ENCODE results near the gene STEAP3. TPM values are rescaled to one million over a fixed set of nuclear protein-coding genes. Genes with fewer than 3 reads are reported as not detected.
"Not testable (repeated sequence)": the region's sequence is repeated elsewhere in the genome, so short reads cannot be mapped to it uniquely, and the experiment has no call there.

The STEAP3 gene
- total RNA-seq, 1 donor from 2014 or later = 17.4 TPM

DNA sequence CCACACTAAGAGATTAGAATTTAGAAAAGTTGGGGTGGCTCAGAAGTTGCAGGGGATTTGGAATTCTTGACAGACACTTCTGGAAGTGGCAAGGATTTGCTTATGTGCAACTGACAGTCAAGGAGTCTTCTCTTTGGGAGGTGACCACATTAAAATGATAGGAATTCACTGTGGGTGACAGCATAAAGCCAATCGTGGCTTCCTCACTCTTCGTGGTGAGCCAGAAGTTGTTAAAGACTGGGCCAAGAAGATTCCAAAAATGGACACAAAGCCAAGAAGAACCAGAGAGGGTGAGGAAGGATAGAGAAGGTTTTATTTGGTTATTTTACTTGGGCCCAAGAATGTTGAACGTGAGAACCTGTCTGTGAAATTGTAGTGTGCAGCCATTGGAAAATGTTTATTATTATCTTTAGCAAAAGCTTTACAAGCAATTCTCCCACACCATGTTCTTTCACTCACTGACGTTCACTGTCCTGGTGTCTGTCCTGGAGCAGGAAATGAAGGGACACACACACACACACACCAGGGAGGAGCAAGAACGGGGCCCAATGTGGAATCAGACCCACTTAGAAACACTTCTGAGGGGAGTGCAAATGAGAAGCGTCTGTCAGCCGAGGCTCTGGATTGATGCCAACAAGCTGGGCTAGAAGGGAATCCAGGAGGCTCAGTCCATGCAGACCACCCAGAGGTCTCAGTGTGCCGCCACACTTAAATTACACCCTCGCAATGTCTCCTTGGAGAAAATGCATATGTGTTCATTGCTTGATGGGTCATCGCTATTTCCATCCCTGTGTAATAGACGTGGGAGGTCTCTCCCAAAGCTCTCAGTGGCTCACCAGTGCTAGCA, 37.2 kb downstream of the STEAP3 start:
- no peak for DNase-seq (ENCODE audit: extremely low read depth, low read depth, low spot score)

DNA sequence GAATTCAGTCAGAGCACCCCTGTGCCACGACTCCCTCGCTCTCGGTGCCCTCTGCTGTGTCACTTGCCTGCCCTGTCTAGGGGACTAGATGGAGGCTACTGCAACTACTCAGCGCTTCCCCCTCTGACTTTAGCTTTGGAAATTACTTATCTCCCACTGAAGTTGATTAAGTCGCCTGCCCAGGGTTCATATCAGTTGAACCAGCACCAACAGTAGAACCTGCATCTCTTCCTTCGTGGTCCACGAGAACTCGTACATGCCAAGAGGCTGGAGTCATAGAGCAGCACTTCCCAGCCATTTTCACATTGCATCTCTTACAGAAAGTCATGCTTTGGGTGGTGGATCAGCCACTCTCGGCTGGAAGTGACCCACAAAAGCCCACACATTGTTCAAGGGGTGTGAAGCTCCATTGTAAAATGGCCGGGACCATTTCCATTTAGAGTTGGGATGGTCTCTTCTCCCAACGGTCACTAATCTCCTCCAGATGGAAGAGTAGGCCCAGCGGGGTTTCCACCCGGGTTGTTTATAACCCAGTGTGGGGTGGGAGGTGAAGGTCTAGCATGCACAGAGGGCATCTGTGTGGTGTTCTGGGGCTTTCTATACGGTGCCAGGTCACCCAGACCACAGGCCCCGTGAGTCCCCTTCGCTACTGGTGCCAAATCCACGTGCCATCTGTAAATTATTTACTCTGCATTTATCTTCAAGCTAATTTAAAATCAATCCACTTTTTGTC, 38.0 kb downstream of the STEAP3 start:
- no peak for DNase-seq (ENCODE audit: extremely low read depth, low read depth, low spot score)

DNA sequence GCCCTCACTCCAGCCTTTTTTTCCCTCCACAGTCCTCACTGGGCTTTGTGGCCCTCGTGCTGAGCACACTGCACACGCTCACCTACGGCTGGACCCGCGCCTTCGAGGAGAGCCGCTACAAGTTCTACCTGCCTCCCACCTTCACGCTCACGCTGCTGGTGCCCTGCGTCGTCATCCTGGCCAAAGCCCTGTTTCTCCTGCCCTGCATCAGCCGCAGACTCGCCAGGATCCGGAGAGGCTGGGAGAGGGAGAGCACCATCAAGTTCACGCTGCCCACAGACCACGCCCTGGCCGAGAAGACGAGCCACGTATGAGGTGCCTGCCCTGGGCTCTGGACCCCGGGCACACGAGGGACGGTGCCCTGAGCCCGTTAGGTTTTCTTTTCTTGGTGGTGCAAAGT, 39.4 kb downstream of the STEAP3 start:
- DNase-seq (ENCODE audit: extremely low read depth, low read depth, low spot score) = no peak

- no peak for DNase-seq (ENCODE audit: extremely low read depth, low read depth, low spot score)
Observed at GRCh38 chr2:119263656-119264055, 40.0 kb downstream of the STEAP3 start.

- no peak for DNase-seq (ENCODE audit: extremely low read depth, low read depth, low spot score)
Observed at GRCh38 chr2:119264781-119265692, 41.4 kb downstream of the STEAP3 start.

GRCh38 chr2:119265693-119266066, 42.0 kb downstream of the STEAP3 start:
- DNase-seq (ENCODE audit: extremely low read depth, low read depth, low spot score) = no peak

- DNase-seq (ENCODE audit: extremely low read depth, low read depth, low spot score) = no peak
Observed at GRCh38 chr2:119266091-119266589, 42.5 kb downstream of the STEAP3 start.

GRCh38 chr2:119267604-119268003, 44.0 kb downstream of the STEAP3 start:
- no peak for DNase-seq (ENCODE audit: extremely low read depth, low read depth, low spot score)

DNA sequence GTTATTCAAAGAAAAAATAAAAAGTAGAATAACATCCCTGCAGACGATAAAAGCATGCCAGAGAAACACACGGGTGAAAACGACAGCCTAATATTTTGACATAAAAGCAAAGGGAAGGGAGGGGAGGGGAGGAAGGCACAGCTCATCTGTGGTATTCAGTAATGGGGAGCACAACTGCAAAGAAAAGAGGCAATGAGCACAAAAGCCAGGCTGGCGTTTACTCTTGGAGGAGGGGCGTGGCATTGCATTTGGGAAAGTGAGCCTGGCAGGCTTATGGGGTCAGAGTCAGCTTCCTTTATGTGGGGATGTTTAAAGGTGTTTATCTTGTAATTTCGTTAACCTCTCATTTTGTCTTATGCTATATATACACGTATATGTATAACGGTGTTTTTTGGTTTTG, 53.2 kb downstream of the STEAP3 start:
- DNase-seq (ENCODE audit: extremely low read depth, low read depth, low spot score) = no peak

DNA sequence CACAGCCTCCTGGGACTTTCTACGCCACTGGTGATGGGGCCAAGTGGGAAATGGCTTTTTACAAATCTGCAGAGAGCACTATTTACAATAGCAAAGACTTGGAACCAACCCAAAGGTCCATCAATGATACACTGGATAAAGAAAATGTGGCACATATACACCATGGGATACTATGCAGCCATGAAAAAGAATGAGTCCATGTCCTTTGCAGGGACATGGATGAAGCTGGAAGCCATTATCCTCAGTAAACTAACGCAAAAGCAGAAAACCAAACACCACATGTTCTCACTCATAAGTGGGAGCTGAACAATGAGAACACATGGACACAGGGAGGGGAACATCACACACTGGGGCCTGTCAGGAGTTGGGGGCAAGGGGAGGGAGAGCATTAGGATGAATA, 54.8 kb downstream of the STEAP3 start:
- not testable (repeated sequence) for DNase-seq (ENCODE audit: extremely low read depth, low read depth, low spot score)

DNA sequence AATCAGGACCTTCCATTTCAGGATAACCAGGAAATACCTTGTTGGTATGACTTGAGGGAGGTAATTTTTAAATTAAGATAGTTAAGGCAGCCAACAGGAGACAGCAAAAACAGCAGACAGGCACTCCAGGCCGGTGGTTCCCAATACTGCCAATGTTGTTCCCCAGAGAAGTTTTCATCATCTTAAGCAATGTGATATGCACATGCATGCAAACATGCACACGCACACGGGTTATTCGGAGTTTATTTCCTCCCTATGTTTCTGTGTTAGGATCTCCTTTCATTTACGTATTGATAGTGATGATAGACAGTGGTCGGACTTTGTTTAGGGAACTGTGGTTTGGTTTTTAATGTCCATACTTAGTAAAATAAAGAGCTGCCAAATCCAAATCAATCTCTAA, 55.3 kb downstream of the STEAP3 start:
- no peak for DNase-seq (ENCODE audit: extremely low read depth, low read depth, low spot score)

- no peak for DNase-seq (ENCODE audit: extremely low read depth, low read depth, low spot score)
Observed at GRCh38 chr2:119279666-119280065, 56.0 kb downstream of the STEAP3 start.

DNA sequence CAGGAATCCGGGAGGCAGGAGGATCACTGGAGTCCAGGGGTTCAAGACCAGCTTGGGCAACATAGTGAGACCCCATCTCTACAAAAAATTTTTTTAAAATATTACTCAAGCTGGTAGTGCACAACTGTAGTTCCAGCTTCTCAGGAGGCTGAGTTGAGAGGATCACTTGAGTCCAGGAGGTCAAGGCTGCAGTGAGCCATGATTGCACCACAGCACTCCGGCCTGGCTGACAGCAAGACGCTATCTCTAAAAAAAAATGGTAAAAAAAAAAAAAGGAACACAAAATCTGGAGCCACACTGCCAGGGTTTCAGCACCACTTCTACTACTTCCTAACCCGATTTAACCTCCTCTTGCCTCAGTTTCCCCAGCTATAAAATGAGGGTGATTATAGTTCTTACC, 57.0 kb downstream of the STEAP3 start:
- no peak for DNase-seq (ENCODE audit: extremely low read depth, low read depth, low spot score)

GRCh38 chr2:119282146-119282995, 58.7 kb downstream of the STEAP3 start:
- DNase-seq (ENCODE audit: extremely low read depth, low read depth, low spot score) = no peak

GRCh38 chr2:119282996-119283511, 59.4 kb downstream of the STEAP3 start:
- no peak for DNase-seq (ENCODE audit: extremely low read depth, low read depth, low spot score)

DNA sequence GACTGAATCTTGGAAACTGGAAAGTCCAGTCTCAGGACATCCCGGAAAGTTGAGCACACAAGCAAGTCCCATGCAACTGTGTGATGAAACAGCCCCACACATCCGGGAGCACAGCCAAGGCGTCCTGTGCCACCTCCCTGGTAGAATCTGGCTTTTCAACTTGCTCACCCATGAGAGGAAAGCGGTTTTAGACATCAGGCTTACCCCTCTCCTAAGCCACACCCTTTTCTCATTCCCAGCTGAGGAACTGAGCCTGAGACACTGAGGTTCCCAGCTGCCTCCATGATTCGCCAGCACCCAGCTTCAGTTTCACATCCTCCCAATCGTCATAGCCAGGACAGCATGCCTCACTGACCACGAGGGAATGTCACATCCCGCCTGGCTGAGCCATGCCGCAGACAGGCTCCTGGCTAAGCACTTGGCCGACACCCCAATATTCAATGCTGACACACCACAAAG, 60.3 kb downstream of the STEAP3 start:
- DNase-seq (ENCODE audit: extremely low read depth, low read depth, low spot score) = no peak

GRCh38 chr2:119286661-119287060, 63.0 kb downstream of the STEAP3 start:
- DNase-seq (ENCODE audit: extremely low read depth, low read depth, low spot score) = no peak

DNA sequence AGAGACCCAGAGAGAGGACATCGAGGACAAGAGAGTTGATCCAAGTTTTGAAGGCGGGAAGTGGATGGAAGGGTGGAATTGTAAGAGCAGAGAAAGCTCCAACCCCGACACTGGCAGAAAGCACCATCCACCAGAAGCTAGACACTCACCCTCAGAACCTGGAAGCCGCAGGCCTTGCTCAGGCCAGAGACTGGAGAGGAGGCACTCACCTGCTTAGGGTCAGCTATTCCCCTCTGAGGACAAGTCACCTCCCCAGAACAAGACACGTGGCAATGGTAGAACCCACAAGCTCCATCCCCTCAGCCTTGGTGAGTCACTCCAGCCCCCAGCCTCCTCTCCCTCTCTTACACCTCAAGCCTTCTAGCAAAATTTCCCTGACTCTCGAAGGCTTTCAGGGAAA, 64.9 kb downstream of the STEAP3 start:
- DNase-seq (ENCODE audit: extremely low read depth, low read depth, low spot score) = no peak

DNA sequence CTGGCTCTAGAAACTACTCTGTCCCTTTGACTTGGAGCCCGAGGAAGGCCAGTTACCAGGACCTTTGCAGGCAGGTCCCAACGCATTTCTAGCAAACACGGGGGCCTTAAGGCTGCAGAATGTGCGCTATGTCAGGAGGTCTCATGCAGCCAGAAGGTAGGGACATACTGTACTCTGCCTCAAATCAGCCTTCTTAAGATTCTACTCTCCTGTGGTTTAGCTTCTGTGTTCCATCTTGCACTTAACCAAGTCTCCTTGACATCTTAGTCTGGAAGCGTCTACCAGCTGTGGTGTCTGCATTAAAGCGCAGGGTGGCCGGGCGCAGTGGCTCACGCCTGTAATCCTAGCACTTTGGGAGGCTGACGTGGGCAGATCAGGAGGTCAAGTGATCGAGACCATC, 65.5 kb downstream of the STEAP3 start:
- DNase-seq (ENCODE audit: extremely low read depth, low read depth, low spot score) = no peak

DNA sequence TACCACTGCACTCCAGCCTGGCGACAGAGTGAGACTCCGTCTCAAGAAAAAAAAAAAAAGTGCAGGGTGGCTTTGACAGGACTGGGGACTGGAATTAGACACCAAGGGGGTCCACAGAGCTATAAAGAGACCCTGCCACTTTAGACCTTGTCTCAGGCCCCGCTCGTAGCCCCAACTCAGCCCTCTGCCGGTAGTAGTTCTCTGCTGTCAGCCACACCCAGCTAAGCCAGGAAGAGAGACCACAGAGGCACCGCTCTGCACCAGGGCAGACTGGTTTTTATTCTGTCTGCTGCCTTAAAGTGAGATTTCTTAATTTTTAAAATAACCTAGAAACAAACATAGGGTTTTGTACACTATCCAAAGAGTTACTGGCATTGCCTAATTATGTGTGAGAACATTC, 66.0 kb downstream of the STEAP3 start:
- DNase-seq (ENCODE audit: extremely low read depth, low read depth, low spot score) = no peak

Measured in glomerular endothelial cell (primary cell).